ENCODE results near the gene TNFAIP8L3.

TNFAIP8L3 gene

DNA sequence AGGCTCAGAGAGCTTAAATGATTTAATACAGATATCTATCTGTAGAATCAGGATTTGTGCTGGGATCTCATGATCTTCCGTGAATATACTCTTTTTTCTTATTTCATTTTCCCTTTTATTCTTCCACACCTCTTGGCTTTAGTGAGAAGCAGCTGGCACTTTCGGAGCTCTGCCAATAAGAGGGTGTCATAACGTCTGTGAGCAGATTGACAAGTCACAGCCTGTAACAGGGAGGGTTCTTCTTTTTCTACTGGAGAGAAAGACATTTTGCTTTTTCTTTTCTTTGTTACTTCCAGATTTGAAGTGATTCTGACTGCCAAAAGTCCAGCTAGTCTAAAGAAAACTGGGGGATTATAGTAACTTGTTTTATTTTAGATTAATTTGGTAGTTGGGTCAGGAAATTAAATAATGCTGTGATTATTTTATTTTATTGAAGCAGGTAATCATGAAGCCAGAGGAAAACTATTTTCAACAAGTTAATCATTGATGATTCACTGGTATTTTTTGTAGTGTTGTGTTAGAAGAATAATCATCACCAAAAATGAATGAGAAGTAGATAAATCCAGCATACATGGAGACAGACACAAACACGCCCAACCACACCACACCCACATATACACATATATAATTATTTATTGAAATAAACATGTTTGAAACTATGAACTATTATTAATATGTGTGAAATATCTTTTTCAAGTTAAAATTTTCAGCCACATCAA is 69.8 kb downstream of the TNFAIP8L3 start:
- TF ChIP-seq, protein P1, sequence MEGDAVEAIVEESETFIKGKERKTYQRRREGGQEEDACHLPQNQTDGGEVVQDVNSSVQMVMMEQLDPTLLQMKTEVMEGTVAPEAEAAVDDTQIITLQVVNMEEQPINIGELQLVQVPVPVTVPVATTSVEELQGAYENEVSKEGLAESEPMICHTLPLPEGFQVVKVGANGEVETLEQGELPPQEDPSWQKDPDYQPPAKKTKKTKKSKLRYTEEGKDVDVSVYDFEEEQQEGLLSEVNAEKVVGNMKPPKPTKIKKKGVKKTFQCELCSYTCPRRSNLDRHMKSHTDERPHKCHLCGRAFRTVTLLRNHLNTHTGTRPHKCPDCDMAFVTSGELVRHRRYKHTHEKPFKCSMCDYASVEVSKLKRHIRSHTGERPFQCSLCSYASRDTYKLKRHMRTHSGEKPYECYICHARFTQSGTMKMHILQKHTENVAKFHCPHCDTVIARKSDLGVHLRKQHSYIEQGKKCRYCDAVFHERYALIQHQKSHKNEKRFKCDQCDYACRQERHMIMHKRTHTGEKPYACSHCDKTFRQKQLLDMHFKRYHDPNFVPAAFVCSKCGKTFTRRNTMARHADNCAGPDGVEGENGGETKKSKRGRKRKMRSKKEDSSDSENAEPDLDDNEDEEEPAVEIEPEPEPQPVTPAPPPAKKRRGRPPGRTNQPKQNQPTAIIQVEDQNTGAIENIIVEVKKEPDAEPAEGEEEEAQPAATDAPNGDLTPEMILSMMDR (IDR thresholded peaks at IDR 0.05; ENCODE audit: extremely low read depth, insufficient read depth, missing control alignments) = no peak
- no peak for DNase-seq (ENCODE audit: low spot score)
- in situ Hi-C loops (cut with MboI; ENCODE audit: low pct_unique_long_range_greater_than_20kb, low sequenced_read_pairs, unreplicated experiment) = no loop called here

DNA sequence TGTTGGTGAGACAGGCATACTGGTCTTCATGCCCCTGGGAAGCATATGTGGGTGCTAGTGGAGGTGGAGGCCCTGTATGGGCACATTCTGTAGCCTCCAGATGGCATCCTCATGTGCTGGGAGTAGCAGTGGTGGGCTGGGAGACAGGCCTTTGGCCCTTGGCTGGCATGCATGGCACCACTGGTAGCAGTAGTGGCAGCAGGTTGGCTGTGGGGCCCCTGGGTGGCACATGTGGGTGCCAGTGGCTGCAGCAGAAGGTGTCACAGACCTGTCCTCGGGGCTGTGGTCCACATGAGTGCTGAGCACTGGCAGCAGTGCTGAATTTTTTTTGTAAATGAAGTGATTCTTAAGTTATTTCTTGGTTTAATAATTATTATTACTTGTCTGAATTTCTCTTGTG is 71.2 kb downstream of the TNFAIP8L3 start:
- in situ Hi-C loops (cut with MboI; ENCODE audit: low pct_unique_long_range_greater_than_20kb, low sequenced_read_pairs, unreplicated experiment) = no loop called here
- DNase-seq (ENCODE audit: low spot score) = no peak
- TF ChIP-seq, protein P1 (IDR thresholded peaks at IDR 0.05; ENCODE audit: extremely low read depth, insufficient read depth, missing control alignments) = no peak

DNA sequence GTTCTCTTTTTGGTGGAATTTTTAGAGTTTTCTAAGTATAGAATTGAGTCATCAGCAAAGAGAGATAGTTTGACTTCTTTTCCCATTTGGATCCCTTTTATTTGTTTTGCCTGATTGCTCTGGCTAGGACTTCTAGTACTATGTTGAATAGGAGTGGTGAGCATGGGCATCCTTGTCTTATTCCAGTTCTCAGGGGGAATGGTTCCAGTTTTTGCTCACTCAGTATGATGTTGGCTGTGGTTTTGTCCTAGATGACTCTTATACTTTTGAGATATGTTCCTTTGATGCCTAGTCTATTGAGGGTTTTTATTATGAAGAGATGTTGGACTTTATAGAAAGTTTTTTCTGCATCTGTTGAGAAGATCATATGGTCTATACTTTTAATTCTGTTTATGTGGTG is 72.5 kb downstream of the TNFAIP8L3 start:
- in situ Hi-C loops (cut with MboI; ENCODE audit: low pct_unique_long_range_greater_than_20kb, low sequenced_read_pairs, unreplicated experiment) = no loop called here
- DNase-seq (ENCODE audit: low spot score) = no peak
- TF ChIP-seq, protein P1 (IDR thresholded peaks at IDR 0.05; ENCODE audit: extremely low read depth, insufficient read depth, missing control alignments) = no peak

DNA sequence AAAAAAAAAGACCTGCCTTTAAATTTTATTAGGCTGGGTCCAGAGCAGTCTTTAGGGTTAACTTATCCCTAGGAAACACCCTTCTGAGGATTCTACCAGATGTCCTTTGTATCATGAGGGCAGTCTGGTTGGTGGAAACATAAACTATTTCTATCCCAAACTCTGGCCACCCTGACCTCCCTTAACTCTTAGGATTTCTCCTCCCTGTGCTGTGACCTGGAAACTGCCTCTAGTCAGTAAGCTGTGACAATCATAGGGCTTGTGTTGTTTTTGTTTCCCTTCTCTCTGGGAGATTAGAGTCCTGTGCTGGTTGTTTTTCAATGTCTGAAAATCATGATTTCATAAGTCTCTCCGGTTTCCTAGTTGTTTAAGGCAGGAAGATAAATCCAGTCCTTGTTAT is 78.1 kb downstream of the TNFAIP8L3 start:
- in situ Hi-C loops (cut with MboI; ENCODE audit: low pct_unique_long_range_greater_than_20kb, low sequenced_read_pairs, unreplicated experiment) = no loop called here
- DNase-seq (ENCODE audit: low spot score) = no peak
- TF ChIP-seq, protein P1 (IDR thresholded peaks at IDR 0.05; ENCODE audit: extremely low read depth, insufficient read depth, missing control alignments) = no peak

DNA sequence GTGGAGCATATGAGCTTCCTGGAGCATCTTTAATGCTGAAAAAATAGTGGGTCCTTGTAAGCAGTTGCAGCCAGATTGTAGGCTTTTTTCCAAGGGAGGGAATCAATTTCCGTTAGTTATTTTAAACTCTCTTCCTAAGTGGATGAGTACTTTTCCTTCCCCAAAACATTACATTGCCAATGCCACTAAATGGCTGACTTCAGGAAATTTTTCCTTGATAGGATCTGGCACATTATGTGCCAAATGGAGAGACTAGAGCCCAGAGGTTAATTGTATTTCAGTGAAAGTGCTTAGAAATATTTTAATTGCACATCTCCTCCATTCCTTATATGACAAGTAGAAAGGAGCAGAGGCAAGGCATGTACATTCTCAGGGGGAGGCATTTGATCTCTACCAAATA is 83.5 kb downstream of the TNFAIP8L3 start:
- in situ Hi-C loops (cut with MboI; ENCODE audit: low pct_unique_long_range_greater_than_20kb, low sequenced_read_pairs, unreplicated experiment) = no loop called here
- no peak for DNase-seq (ENCODE audit: low spot score)
- TF ChIP-seq, protein P1 (IDR thresholded peaks at IDR 0.05; ENCODE audit: extremely low read depth, insufficient read depth, missing control alignments) = no peak

DNA sequence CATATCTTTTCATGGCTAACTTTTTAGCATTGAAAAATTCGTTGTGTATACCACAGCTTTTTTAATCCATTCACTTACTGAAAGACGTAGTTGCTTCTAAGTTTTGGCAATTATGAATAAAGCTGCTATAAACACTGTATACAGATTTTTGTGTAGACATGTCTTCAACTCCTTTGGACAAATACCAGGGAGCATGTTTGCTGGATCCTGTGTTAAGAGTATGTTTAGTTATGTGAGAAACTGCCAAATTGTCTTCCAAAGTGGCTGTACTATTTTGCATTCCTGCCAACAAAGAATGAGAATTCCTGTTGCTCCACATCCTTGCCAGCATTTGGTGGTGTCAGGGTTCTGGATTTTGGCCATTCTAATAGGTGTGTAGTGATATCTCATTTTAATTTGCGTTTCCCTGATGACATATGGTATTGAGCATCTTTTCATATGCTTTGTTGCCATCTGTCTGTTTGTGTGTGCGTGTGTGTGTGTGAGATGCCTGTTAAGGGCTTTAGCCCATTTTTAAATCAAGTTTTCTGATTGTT is 87.5 kb downstream of the TNFAIP8L3 start:
- DNase-seq (ENCODE audit: low spot score) = no peak
- TF ChIP-seq, protein P1 (IDR thresholded peaks at IDR 0.05; ENCODE audit: extremely low read depth, insufficient read depth, missing control alignments) = no peak
- in situ Hi-C loops (cut with MboI; ENCODE audit: low pct_unique_long_range_greater_than_20kb, low sequenced_read_pairs, unreplicated experiment) = no loop called here

Data from GM13977 (cell line).